Uterus (tissue), 4 donors: ENCODE data around the gene CSNK2A1. TPM values are rescaled to one million over a fixed set of nuclear protein-coding genes. Genes with fewer than 3 reads are reported as not detected.
"Not testable (repeated sequence)": the region's sequence is repeated elsewhere in the genome, so short reads cannot be mapped to it uniquely, and the experiment has no call there.

ENCODE experiments used
- DNase-seq, 2 donors: peaks; one replicate each; pipeline ENCODE4 v3.0.0-alpha.2; 2019 to 2020
- H3K27ac ChIP-seq, 2 donors: fragments of 200-600 bp; sonication (generic); 1 replicate in 1 of 2; 2 replicates in 1 of 2; pipeline ENCODE4 v1.5.1; 2016 to 2018
- H3K27me3 ChIP-seq, 2 donors: fragments of 200-600 bp; sonication (generic); one replicate each; pipeline ENCODE4 v1.5.1; 2018 to 2019; ENCODE audit warnings: control low read depth in 1 of 2
- H3K36me3 ChIP-seq, 2 donors: fragments of 200-600 bp; sonication (generic); one replicate each; pipeline ENCODE4 v1.5.1; 2019; ENCODE audit warnings: control low read depth in 1 of 2
- H3K4me1 ChIP-seq, 2 donors: fragments of 200-600 bp; sonication (generic); one replicate each; pipeline ENCODE4 v1.5.1; 2018 to 2019; ENCODE audit warnings: control low read depth in 1 of 2
- H3K4me3 ChIP-seq, 2 donors: fragments of 200-600 bp; sonication (generic); 1 replicate in 1 of 2; 2 replicates in 1 of 2; pipeline ENCODE4 v1.5.1; 2018 to 2019; ENCODE audit warnings: mild to moderate bottlenecking in 1 of 2
- H3K9me3 ChIP-seq, 2 donors: fragments of 200-600 bp; sonication (generic); one replicate each; pipeline ENCODE4 v1.5.1; 2019; ENCODE audit warnings: control low read depth in 1 of 2
- POLR2A ChIP-seq, 2 donors: fragments of 450-650 bp; IDR thresholded peaks; one replicate each; pipeline ENCODE4 v1.6.1; 2016; ENCODE audit warnings: antibody characterized with exemption in 2 of 2, mild to moderate bottlenecking in 1 of 2, moderate library complexity in 1 of 2
- intact Hi-C: fragments of 100-400 bp; cut with DNase I; formaldehyde crosslinking; loops from one replicate; pipeline ENCODE4 v1.15.1; 2023; ENCODE audit warnings: low total_unique reads
- total RNA-seq, 4 donors: library from RNA; depleted of rRNA in 3 of 4; stranded (reverse); fragments of >200 nt in 3 of 4; gene quantifications; one replicate each; pipeline versions ENCODE4 v1.1.0 to v1.2.4, GENCODE V29; 2014 to 2023
- TF ChIP-seq, protein P1 (sequence below), 4 experiments: fragments of 200-600 bp in 2 of 4; fragments of 450-650 bp in 2 of 4; sonication (generic) in 2 of 4; IDR thresholded peaks; one replicate each; pipeline ENCODE4 v1.5.1; 2016 to 2019; ENCODE audit warnings: antibody characterized with exemption in 4 of 4, mild to moderate bottlenecking in 2 of 4, moderate library complexity in 1 of 4
- donor health status: DM: yes; HTN: yes; CAD: no.

The CSNK2A1 gene
- total RNA-seq, 4 donors from 2014 or later, result 48.2 to 207 (median 85.8) TPM

DNA sequence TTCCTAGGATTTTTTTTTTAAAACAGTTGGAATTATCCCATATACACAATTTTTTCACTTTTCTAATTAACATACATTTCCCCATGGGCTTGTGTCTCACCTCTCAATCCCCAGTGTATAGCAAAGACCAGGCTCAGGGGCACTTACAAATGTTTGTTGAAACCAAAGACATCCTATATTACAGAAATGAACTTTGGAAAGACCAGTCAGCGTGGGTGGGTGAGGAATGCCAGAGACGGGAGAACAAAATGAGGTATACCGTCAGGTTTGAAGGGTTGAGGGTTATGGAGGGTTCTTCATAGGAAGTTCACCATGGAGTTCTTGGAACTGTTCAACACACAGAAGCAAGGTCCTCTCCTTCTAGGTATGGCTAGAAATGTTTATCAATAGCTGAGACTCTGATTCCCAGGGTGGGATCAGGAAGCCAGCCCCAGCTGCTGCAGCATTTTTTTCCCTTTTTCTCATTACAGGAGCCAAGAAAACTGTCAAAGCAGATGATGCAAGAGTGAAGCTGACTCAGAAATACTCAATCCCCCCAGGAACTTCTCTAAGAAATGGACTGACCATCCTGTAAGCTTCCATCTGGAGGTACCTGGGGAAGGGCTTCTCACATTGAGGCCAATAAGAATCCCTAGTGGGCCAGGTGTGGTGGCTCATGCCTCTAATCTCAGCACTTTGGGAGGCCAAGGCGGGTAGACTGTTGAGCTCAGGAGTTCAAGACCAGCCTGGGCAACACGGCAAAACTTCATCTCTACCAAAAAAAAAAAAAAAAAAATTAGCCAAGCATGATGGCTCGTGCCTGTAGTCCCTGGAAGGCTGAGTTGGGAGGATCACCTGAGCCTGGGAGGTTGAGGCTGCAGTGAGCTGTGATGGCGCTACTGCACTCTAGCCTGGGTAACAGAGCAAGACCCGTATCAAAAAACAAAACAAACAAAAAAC lies 65.3 kb downstream of the CSNK2A1 start:
- Histone ChIP-seq H3K36me3 (no peaks in the 10 kb centered on the region), H3K27ac (no peak overlapping the region), H3K4me1 (no peaks in the 10 kb centered on the region), H3K4me3 (no peak overlapping the region), H3K9me3 (no peaks in the 10 kb centered on the region), H3K27me3 (no peaks in the 10 kb centered on the region)
- intact Hi-C loops, result loop anchor here (5.0 kb wide), 1 partner anchor 126 kb away; no protein-coding TSS in a partner anchor
- no peak for TF ChIP-seq POLR2A (IDR thresholded peaks at IDR 0.05)
- TF ChIP-seq, protein P1, sequence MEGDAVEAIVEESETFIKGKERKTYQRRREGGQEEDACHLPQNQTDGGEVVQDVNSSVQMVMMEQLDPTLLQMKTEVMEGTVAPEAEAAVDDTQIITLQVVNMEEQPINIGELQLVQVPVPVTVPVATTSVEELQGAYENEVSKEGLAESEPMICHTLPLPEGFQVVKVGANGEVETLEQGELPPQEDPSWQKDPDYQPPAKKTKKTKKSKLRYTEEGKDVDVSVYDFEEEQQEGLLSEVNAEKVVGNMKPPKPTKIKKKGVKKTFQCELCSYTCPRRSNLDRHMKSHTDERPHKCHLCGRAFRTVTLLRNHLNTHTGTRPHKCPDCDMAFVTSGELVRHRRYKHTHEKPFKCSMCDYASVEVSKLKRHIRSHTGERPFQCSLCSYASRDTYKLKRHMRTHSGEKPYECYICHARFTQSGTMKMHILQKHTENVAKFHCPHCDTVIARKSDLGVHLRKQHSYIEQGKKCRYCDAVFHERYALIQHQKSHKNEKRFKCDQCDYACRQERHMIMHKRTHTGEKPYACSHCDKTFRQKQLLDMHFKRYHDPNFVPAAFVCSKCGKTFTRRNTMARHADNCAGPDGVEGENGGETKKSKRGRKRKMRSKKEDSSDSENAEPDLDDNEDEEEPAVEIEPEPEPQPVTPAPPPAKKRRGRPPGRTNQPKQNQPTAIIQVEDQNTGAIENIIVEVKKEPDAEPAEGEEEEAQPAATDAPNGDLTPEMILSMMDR (IDR thresholded peaks at IDR 0.05), result no peak
- no peak for DNase-seq

DNA sequence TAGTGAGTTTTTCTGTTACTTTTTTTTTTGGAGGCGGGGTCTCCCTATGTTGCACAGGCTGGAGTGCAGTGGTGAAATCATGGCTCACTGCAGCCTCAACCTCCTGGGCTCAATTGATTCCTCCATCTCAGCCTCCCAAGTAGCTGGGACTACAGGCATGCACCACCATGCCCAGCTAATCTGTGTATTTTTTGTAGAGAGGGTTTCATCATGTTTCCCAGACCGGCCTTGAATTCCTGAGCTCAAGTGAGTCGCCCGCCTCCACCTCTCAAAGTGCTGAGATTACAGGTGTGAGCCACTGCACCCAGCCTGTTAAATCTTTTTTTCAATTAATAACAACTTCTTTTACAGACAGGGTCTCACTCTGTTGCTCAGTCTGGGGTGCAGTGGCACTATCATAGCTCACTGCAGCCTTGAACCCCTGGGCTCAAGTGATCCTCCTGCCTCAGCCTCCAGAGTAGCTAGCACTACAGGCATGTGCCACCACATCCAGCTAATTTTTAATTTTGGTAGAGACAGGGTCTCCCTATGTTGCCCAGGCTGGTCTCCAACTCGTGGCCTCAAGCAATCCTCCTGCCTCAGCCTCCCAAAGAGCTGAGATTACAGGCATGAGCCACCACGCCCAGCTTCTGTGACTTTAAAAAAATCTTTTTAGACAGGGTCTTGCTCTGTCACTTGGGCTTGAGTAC lies 66.9 kb downstream of the CSNK2A1 start:
- intact Hi-C loops, result loop anchor here (5.0 kb wide), 1 partner anchor 124 kb away; no protein-coding TSS in a partner anchor
- H3K9me3 ChIP-seq, H3K27ac ChIP-seq, DNase-seq, H3K27me3 ChIP-seq, H3K4me3 ChIP-seq, H3K4me1 ChIP-seq, H3K36me3 ChIP-seq: not testable (repeated sequence)

DNA sequence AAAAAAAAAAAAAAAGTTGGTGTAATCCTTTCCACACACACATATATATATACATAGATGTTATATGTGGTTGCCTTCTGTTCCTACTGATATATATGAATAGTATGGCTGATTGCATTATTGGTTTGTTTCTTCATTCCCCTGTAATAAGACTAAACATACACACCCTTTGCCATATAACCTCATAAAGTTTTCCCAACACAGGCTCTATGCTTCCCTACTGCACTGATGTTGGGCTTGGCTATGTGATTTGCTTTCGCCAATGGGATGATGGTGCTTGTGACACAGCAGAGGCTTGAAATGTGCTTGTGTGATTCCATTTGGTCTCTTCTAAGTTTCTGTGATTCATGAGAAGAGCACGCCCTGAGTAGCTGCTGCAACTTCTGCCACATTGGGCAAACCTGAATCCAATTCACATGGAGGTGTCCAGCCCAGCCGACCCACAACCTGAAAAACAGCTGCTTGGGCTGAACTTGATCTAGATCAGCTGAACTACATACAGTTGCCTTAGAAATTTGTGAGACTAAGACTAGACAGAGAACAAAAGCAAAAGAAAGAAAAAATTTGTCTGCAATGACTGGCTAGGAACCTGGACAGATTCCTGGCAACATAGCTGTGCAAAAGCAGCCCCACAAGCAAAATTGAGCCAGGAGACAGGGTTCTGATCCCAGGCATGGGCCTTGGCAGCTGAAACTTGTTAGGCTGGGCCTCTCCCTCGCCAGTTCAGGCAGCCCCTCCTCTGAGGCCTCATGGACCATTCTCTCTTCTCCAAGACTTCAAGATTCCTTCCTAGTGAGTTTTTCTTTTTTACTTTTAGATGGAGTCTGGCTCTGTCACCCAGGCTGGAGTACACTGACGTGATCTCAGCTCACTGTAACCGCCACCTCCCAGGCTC lies 67.9 kb downstream of the CSNK2A1 start:
- Histone ChIP-seq H3K4me3 (no peak overlapping the region), H3K27ac (no peak overlapping the region), H3K27me3 (no peaks in the 10 kb centered on the region), H3K36me3 (no peaks in the 10 kb centered on the region), H3K9me3 (no peaks in the 10 kb centered on the region), H3K4me1 (no peaks in the 10 kb centered on the region)
- no peak for DNase-seq
- TF ChIP-seq, protein P1 (IDR thresholded peaks at IDR 0.05), result no peak
- intact Hi-C loops, result loop anchor here (5.0 kb wide), 1 partner anchor 123 kb away; no protein-coding TSS in a partner anchor

DNA sequence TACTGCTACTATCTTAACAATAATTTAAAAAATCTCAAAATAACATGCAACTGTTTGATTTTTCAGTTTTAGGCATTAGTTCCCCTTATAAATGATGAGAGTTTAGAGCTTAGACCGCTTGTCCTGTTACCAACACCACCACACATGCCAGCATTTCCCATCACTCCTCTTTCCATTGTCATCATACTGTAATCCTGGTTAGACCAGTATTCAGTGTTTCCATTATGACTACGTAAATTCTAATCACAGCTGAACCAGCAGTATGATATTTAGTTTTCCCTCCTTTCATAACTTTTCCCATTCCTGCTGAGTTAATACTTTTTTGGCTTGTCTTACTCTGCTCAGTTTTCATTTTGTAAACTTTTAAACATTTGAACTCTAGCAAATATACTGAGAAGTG lies 69.0 kb downstream of the CSNK2A1 start:
- H3K4me3 ChIP-seq, result no peak overlapping the region
- DNase-seq, result no peak
- no peak for TF ChIP-seq POLR2A (IDR thresholded peaks at IDR 0.05)
- TF ChIP-seq, protein P1 (IDR thresholded peaks at IDR 0.05), result no peak
- no peaks in the 10 kb centered on the region for H3K36me3 ChIP-seq
- no peak overlapping the region for H3K27ac ChIP-seq
- intact Hi-C loops, result no loop called here
- no peaks in the 10 kb centered on the region for H3K27me3 ChIP-seq
- no peaks in the 10 kb centered on the region for H3K9me3 ChIP-seq
- no peaks in the 10 kb centered on the region for H3K4me1 ChIP-seq

DNA sequence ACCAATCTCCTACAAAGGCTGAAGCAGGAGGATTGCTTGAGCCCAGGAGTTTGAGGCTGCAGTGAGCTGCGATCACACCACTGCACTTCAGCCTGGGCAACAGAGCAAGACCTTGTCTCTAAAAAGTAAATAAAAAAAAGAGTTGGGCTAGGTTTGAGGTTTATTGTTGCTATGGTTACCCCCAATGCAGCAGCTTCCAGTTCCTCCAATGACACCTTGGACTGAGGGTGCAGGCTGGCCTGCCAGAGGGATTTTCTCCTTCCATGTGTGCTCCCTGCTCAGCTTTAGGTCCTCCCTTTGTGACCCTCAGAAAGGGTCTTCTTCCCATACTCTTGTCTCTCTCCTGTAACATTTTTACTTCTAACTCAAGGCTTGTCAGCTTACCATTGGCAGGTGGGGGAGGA lies 70.7 kb downstream of the CSNK2A1 start:
- Histone ChIP-seq H3K27ac (no peak overlapping the region), H3K4me3 (no peak overlapping the region), H3K36me3 (no peaks in the 10 kb centered on the region), H3K27me3 (no peaks in the 10 kb centered on the region), H3K9me3 (no peaks in the 10 kb centered on the region), H3K4me1 (no peaks in the 10 kb centered on the region)
- no peak for DNase-seq
- intact Hi-C loops, result no loop called here
- TF ChIP-seq, protein P1 (IDR thresholded peaks at IDR 0.05), result no peak
